Right ventricle myocardium inferior (tissue), 1 donor: Measurements from ENCODE around the gene KRT82. TPM values are rescaled to one million over a fixed set of nuclear protein-coding genes. Genes with fewer than 3 reads are reported as not detected.

Experiments used
- ATAC-seq: fragments of 200-7000 bp; cut with Tn5 transposase; one replicate; pipeline ENCODE4 v1.9.1; 2020; ENCODE audit warnings: mild to moderate bottlenecking, moderate library complexity
- DNase-seq: peaks from one replicate; pipeline ENCODE4 v3.0.0; 2021; ENCODE audit errors: missing footprints
- intact Hi-C: fragments of 100-400 bp; cut with DNase I; formaldehyde crosslinking; loops from one replicate; pipeline ENCODE4 v1.11.0; 2022
- total RNA-seq: library from RNA; stranded (reverse); fragmentation: NEBNext Ultra II Directional; extraction: Animal tissue kit (Norgen Biotek cat#: 25700); gene quantifications from one replicate; pipeline ENCODE4 v1.2.1, GENCODE V29; 2021
- donor health status: DM: no; HTN: yes; CAD: no; lungs with severe emphysema.

KRT82 gene
- total RNA-seq, 1 donor from 2014 or later, result not detected

GRCh38 chr12:52369809-52370208 is 36.3 kb downstream of the KRT82 start:
- no peak for ATAC-seq
- no peak for DNase-seq
- intact Hi-C loops, result loop anchor here (10.0 kb wide), 1 partner anchor 615 kb away; no protein-coding TSS in a partner anchor

- ATAC-seq (no peak), DNase-seq (no peak)
- intact Hi-C loops, result no loop called here
These were observed 36.9 kb downstream of the KRT82 start for GRCh38 chr12:52369211-52369610.

GRCh38 chr12:52368508-52368907 is 37.6 kb downstream of the KRT82 start:
- no peak for ATAC-seq
- no peak for DNase-seq
- intact Hi-C loops, result no loop called here

- no peak for DNase-seq
- ATAC-seq, result no peak
- intact Hi-C loops, result no loop called here
These were observed 38.3 kb downstream of the KRT82 start for GRCh38 chr12:52367876-52368275.

- intact Hi-C loops, result no loop called here
- DNase-seq (no peak), ATAC-seq (no peak)
These were observed 39.2 kb downstream of the KRT82 start, which contains the start of gene KRT85 for GRCh38 chr12:52366738-52367485. Gene KRT85, minus strand, starts transcription at chr12:52367481. Its CDS starts 76 bp downstream, at chr12:52367405.

GRCh38 chr12:52364901-52365489 is 41.1 kb downstream of the KRT82 start:
- no peak for ATAC-seq
- intact Hi-C loops, result no loop called here
- no peak for DNase-seq

GRCh38 chr12:52364061-52364460 is 42.1 kb downstream of the KRT82 start:
- DNase-seq (no peak), ATAC-seq (no peak)
- intact Hi-C loops, result no loop called here

- DNase-seq (no peak), ATAC-seq (no peak)
- intact Hi-C loops, result no loop called here
These were observed 42.9 kb downstream of the KRT82 start for GRCh38 chr12:52363111-52363679.

- DNase-seq (no peak), ATAC-seq (no peak)
- intact Hi-C loops, result no loop called here
These were observed 43.9 kb downstream of the KRT82 start for GRCh38 chr12:52362118-52362726.

GRCh38 chr12:52361553-52361952 is 44.6 kb downstream of the KRT82 start:
- intact Hi-C loops, result no loop called here
- DNase-seq, result no peak

GRCh38 chr12:52360663-52361271 is 45.4 kb downstream of the KRT82 start:
- DNase-seq, result no peak
- no peak for ATAC-seq
- intact Hi-C loops, result no loop called here

More at GRCh38 chr12:52361553-52361952, 44.6 kb downstream of the KRT82 start:
- no peak for ATAC-seq

GRCh38 chr12:52360106-52360662 is 46.0 kb downstream of the KRT82 start:
- ATAC-seq (no peak), DNase-seq (no peak)
- intact Hi-C loops, result no loop called here

- intact Hi-C loops, result no loop called here
- no peak for DNase-seq
- no peak for ATAC-seq
These were observed 46.5 kb downstream of the KRT82 start for GRCh38 chr12:52359621-52360061.

- no peak for ATAC-seq
- DNase-seq, result no peak
- intact Hi-C loops, result no loop called here
These were observed 47.4 kb downstream of the KRT82 start for GRCh38 chr12:52358575-52359350.

GRCh38 chr12:52356762-52357580 is 49.2 kb downstream of the KRT82 start:
- intact Hi-C loops, result no loop called here
- no peak for DNase-seq
- no peak for ATAC-seq

GRCh38 chr12:52356031-52356761 is 49.9 kb downstream of the KRT82 start:
- intact Hi-C loops, result no loop called here

GRCh38 chr12:52355176-52355575 is 51.0 kb downstream of the KRT82 start:
- DNase-seq (no peak), ATAC-seq (no peak)
- intact Hi-C loops, result no loop called here

More at GRCh38 chr12:52356031-52356761, 49.9 kb downstream of the KRT82 start:
- ATAC-seq (no peak), DNase-seq (no peak)
